C4-2B (cell line): ENCODE measurements around the gene PLAC9.
"Not testable (repeated sequence)": the region's sequence is repeated elsewhere in the genome, so short reads cannot be mapped to it uniquely, and the experiment has no call there.

Experiments
- CTCF ChIP-seq: fragments of 450-650 bp; conservative IDR thresholded peaks from 2 replicates; pipeline ENCODE4 v1.5.1; 2017; ENCODE audit warnings: mild to moderate bottlenecking
- ZFX ChIP-seq: fragments of 450-650 bp; IDR thresholded peaks from 2 replicates; pipeline ENCODE4 v1.6.1; 2017

DNA sequence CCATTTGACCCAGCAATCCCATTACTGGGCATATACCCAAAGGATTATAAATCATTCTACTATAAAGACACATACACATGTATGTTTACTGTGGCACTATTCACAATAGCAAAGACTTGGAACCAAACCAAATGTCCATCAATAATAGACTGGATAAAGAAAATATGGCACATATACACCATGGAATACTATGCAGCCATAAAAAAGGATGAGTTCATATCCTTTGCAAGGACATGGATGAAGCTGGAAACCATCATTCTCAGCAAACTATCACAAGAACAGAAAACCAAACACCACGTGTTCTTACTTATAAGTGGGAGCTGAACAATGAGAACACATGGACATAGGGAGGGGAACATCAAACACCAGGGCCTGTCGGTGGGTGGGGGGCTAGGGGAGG is 34.3 kb upstream of the PLAC9 start:
- not testable (repeated sequence) for TF ChIP-seq CTCF, ZFX
